Tibial artery (tissue), 4 donors: ENCODE data around the gene LFNG.

Experiments
- DNase-seq, 2 donors: peaks; one replicate each; pipeline ENCODE4 v3.0.0-alpha.2; 2019
- H3K27ac ChIP-seq, 2 donors: fragments of 200-600 bp; sonication (generic) in 1 of 2; 1 replicate in 1 of 2; 2 replicates in 1 of 2; pipeline ENCODE4 v1.5.1; 2018 to 2019; ENCODE audit warnings: mild to moderate bottlenecking in 1 of 2
- H3K27me3 ChIP-seq, 2 donors: fragments of 200-600 bp; sonication (generic) in 1 of 2; one replicate each; pipeline versions ENCODE4 v1.5.1 to v1.6.0; 2016 to 2019
- H3K36me3 ChIP-seq, 3 donors: fragments of 200-600 bp; sonication (generic) in 2 of 3; one replicate each; pipeline ENCODE4 v1.5.1; 2016 to 2019; ENCODE audit warnings: mild to moderate bottlenecking in 2 of 3
- H3K4me1 ChIP-seq, 4 donors: fragments of 200-600 bp; sonication (generic) in 2 of 4; 1 replicate in 3 of 4; 2 replicates in 1 of 4; pipeline ENCODE4 v1.5.1; 2016 to 2019
- H3K4me3 ChIP-seq, 2 donors: fragments of 200-600 bp; sonication (generic) in 1 of 2; 1 replicate in 1 of 2; 2 replicates in 1 of 2; pipeline ENCODE4 v1.5.1; 2018 to 2019; ENCODE audit warnings: mild to moderate bottlenecking in 2 of 2
- H3K9me3 ChIP-seq, 3 donors: fragments of 200-600 bp; sonication (generic) in 1 of 3; one replicate each; pipeline ENCODE4 v1.5.1; 2016 to 2019
- CTCF ChIP-seq, 2 experiments: fragments of 200-600 bp in 1 of 2; fragments of 450-650 bp in 1 of 2; IDR thresholded peaks; one replicate each; pipeline ENCODE4 v1.5.1; 2017 to 2019; ENCODE audit warnings: antibody characterized with exemption in 2 of 2, mild to moderate bottlenecking in 1 of 2, moderate library complexity in 1 of 2
- intact Hi-C: fragments of 100-400 bp; cut with DNase I; formaldehyde crosslinking; loops from one replicate; pipeline ENCODE4 v1.15.0; 2023; ENCODE audit warnings: low total_unique reads

The LFNG gene

GRCh38 chr7:2541291-2542010, 21.9 kb downstream of the LFNG start:
- no peak for TF ChIP-seq CTCF (IDR thresholded peaks at IDR 0.05)
- intact Hi-C loops: no loop called here
- peaks cover 60 to 92% (median 82%) of the 10 kb centered on the region in 3 donors for H3K36me3 ChIP-seq
- H3K9me3 ChIP-seq: no peaks in the 10 kb centered on the region
- no peak overlapping the region for H3K27ac ChIP-seq
- DNase-seq: peak in 1 of 2 donors; percentile 64
- H3K4me1 ChIP-seq: no peaks in the 10 kb centered on the region
- H3K27me3 ChIP-seq: no peaks in the 10 kb centered on the region
- H3K4me3 ChIP-seq: no peak overlapping the region

GRCh38 chr7:2542011-2542915, 22.7 kb downstream of the LFNG start:
- H3K4me1 ChIP-seq: no peaks in the 10 kb centered on the region
- no peak overlapping the region for H3K27ac ChIP-seq
- peaks cover 68 to 100% (median 90%) of the 10 kb centered on the region in 3 donors for H3K36me3 ChIP-seq
- TF ChIP-seq CTCF (IDR thresholded peaks at IDR 0.05): no peak
- H3K4me3 ChIP-seq: no peak overlapping the region
- no peaks in the 10 kb centered on the region for H3K27me3 ChIP-seq
- no peaks in the 10 kb centered on the region for H3K9me3 ChIP-seq
- peak in 1 of 2 donors; percentile 58 for DNase-seq
- intact Hi-C loops: no loop called here

- H3K27me3 ChIP-seq: no peaks in the 10 kb centered on the region
- intact Hi-C loops: no loop called here
- no peak overlapping the region for H3K27ac ChIP-seq
- no peaks in the 10 kb centered on the region for H3K9me3 ChIP-seq
- H3K4me3 ChIP-seq: no peak overlapping the region
- H3K4me1 ChIP-seq: no peaks in the 10 kb centered on the region
- DNase-seq: peak in 1 of 2 donors; percentile 59
- peaks cover 74 to 100% (median 95%) of the 10 kb centered on the region in 3 donors for H3K36me3 ChIP-seq
- TF ChIP-seq CTCF (IDR thresholded peaks at IDR 0.05): no peak
Observed at GRCh38 chr7:2542916-2543871, 23.6 kb downstream of the LFNG start.

GRCh38 chr7:2544541-2545188, 25.1 kb downstream of the LFNG start:
- H3K9me3 ChIP-seq: no peaks in the 10 kb centered on the region
- H3K36me3 ChIP-seq: peaks cover 62 to 99% (median 91%) of the 10 kb centered on the region in 3 donors
- H3K4me3 ChIP-seq: no peak overlapping the region
- TF ChIP-seq CTCF (IDR thresholded peaks at IDR 0.05): no peak
- peak in 1 of 2 donors; percentile 48 for DNase-seq
- H3K4me1 ChIP-seq: no peaks in the 10 kb centered on the region
- no peaks in the 10 kb centered on the region for H3K27me3 ChIP-seq
- no peak overlapping the region for H3K27ac ChIP-seq
- intact Hi-C loops: no loop called here
